GM23338 (cell line): Measurements from ENCODE around the gene ARHGAP32. TPM values are rescaled to one million over a fixed set of nuclear protein-coding genes. Genes with fewer than 3 reads are reported as not detected.

ENCODE experiments used
- ATAC-seq: fragments of 200-7000 bp; cut with Tn5 transposase; 3 replicates; pipeline ENCODE4 v1.9.1; 2020
- DNase-seq: peaks from one replicate; pipeline ENCODE4 v3.0.0-alpha.2; 2015; ENCODE audit warnings: low spot score
- H2AFZ ChIP-seq: fragments of 200-600 bp; sonication (generic); 2 replicates; pipeline ENCODE4 v1.8.0; 2016; ENCODE audit warnings: antibody characterized with exemption, mild to moderate bottlenecking, moderate library complexity
- H3F3A ChIP-seq: fragments of 200-600 bp; sonication (generic); replicated peaks from 2 replicates; pipeline ENCODE4 v1.8.0; 2017; ENCODE audit warnings: antibody characterized with exemption, mixed run types, low read depth
- H3K27ac ChIP-seq: fragments of 200-600 bp; sonication (generic); 2 replicates; pipeline ENCODE4 v1.6.1; 2016; ENCODE audit warnings: low read depth
- H3K27me3 ChIP-seq: fragments of 200-600 bp; sonication (generic); 2 replicates; pipeline ENCODE4 v1.8.0; 2016; ENCODE audit warnings: mild to moderate bottlenecking, mixed run types, moderate library complexity; ENCODE audit not compliant: insufficient read depth
- H3K36me3 ChIP-seq: fragments of 200-600 bp; sonication (generic); 2 replicates; pipeline ENCODE4 v1.8.0; 2016; ENCODE audit warnings: mild to moderate bottlenecking; ENCODE audit not compliant: insufficient read depth
- H3K4me1 ChIP-seq: fragments of 200-600 bp; sonication (generic); 2 replicates; pipeline ENCODE4 v1.8.0; 2016; ENCODE audit warnings: mild to moderate bottlenecking, moderate library complexity; ENCODE audit not compliant: insufficient read depth
- H3K4me2 ChIP-seq: fragments of 200-600 bp; sonication (generic); 2 replicates; pipeline ENCODE4 v1.7.1; 2017; ENCODE audit warnings: mixed run types
- H3K4me3 ChIP-seq: fragments of 200-600 bp; sonication (generic); 2 replicates; pipeline ENCODE4 v1.6.1; 2016; ENCODE audit warnings: mixed run types
- H3K79me2 ChIP-seq: fragments of 200-600 bp; sonication (generic); replicated peaks from 2 replicates; pipeline ENCODE4 v1.8.0; 2017; ENCODE audit warnings: mild to moderate bottlenecking; ENCODE audit not compliant: insufficient read depth
- H3K9me2 ChIP-seq: fragments of 200-600 bp; sonication (generic); 2 replicates; pipeline ENCODE4 v1.8.0; 2017; ENCODE audit not compliant: insufficient read depth
- H4K20me1 ChIP-seq: fragments of 200-600 bp; sonication (generic); replicated peaks from 2 replicates; pipeline ENCODE4 v1.8.0; 2017; ENCODE audit warnings: mild to moderate bottlenecking; ENCODE audit not compliant: insufficient read depth
- H3K27ac Mint-ChIP-seq: 2 replicates; pipeline ENCODE4 v1.8.0; 2020; ENCODE audit warnings: inconsistent platforms, mild to moderate bottlenecking, moderate library complexity, mixed read lengths
- H3K27me3 Mint-ChIP-seq: 3 replicates; pipeline ENCODE4 v1.8.0; 2022; ENCODE audit warnings: low read depth, mild to moderate bottlenecking, moderate library complexity, mixed read lengths, inconsistent platforms; ENCODE audit not compliant: insufficient read depth, poor library complexity
- H3K36me3 Mint-ChIP-seq: 3 replicates; pipeline ENCODE4 v1.8.0; 2021; ENCODE audit warnings: low read depth, mild to moderate bottlenecking, inconsistent platforms, moderate library complexity, mixed read lengths
- H3K4me1 Mint-ChIP-seq: 3 replicates; pipeline ENCODE4 v1.8.0; 2020; ENCODE audit warnings: mild to moderate bottlenecking, inconsistent platforms, mixed read lengths
- H3K4me3 Mint-ChIP-seq: 3 replicates; pipeline ENCODE4 v1.8.0; 2021; ENCODE audit warnings: moderate library complexity, mild to moderate bottlenecking, inconsistent platforms, mixed read lengths
- H3K9me3 Mint-ChIP-seq: 3 replicates; pipeline ENCODE4 v1.8.0; 2020; ENCODE audit warnings: moderate library complexity, mild to moderate bottlenecking, inconsistent platforms, mixed read lengths
- CREB1 ChIP-seq: fragments of 250-450 bp; sonication (Bioruptor Pico); IDR thresholded peaks from 2 replicates; pipeline ENCODE4 v1.5.0; 2020; ENCODE audit warnings: low read depth, mild to moderate bottlenecking, moderate library complexity
- CTCF ChIP-seq, 2 experiments: fragments of 200-600 bp in 1 of 2; sonication (generic) in 1 of 2; conservative IDR thresholded peaks; 2 replicates each; pipeline versions ENCODE4 v1.5.1 to v1.6.1; 2016 to 2017; ENCODE audit warnings: antibody characterized with exemption in 2 of 2, low read depth in 2 of 2, mild to moderate bottlenecking in 2 of 2, moderate library complexity in 1 of 2
- ETS1 ChIP-seq: IDR thresholded peaks from 2 replicates; pipeline ENCODE4 v1.6.1; 2016; ENCODE audit warnings: antibody characterized with exemption
- EZH2 ChIP-seq: fragments of 200-600 bp; sonication (generic); IDR thresholded peaks from one replicate; pipeline ENCODE4 v1.8.0; 2017; ENCODE audit warnings: antibody characterized with exemption, mild to moderate bottlenecking, low read depth; ENCODE audit not compliant: unreplicated experiment
- EZH2phosphoT487 ChIP-seq: fragments of 200-600 bp; sonication (generic); IDR thresholded peaks from one replicate; pipeline ENCODE4 v1.8.1; 2018; ENCODE audit warnings: antibody characterized with exemption; ENCODE audit not compliant: unreplicated experiment
- JUNB ChIP-seq: IDR thresholded peaks from one replicate; pipeline ENCODE4 v1.6.1; 2016; ENCODE audit warnings: antibody characterized with exemption; ENCODE audit not compliant: unreplicated experiment
- NANOG ChIP-seq: IDR thresholded peaks from 2 replicates; pipeline ENCODE4 v1.6.1; 2016; ENCODE audit warnings: antibody characterized with exemption, borderline replicate concordance
- POLR2AphosphoS5 ChIP-seq: IDR thresholded peaks from 2 replicates; pipeline ENCODE4 v1.6.1; 2016; ENCODE audit warnings: antibody characterized with exemption, low read depth
- REST ChIP-seq: IDR thresholded peaks from one replicate; pipeline ENCODE4 v1.6.1; 2018; ENCODE audit warnings: antibody characterized with exemption; ENCODE audit not compliant: unreplicated experiment
- STAT1 ChIP-seq: IDR thresholded peaks from one replicate; pipeline ENCODE4 v1.6.1; 2016; ENCODE audit warnings: antibody characterized with exemption; ENCODE audit not compliant: unreplicated experiment
- ZNF114 ChIP-seq: fragments of 250-450 bp; sonication (Bioruptor Pico); IDR thresholded peaks from 2 replicates; pipeline ENCODE4 v1.5.0; 2020; ENCODE audit warnings: mild to moderate bottlenecking, moderate library complexity
- ZNF331 ChIP-seq: fragments of 250-450 bp; sonication (Bioruptor Pico); IDR thresholded peaks from 2 replicates; pipeline ENCODE4 v1.5.0; 2020; ENCODE audit warnings: low read depth, mild to moderate bottlenecking, moderate library complexity
- ZNF462 ChIP-seq: fragments of 250-450 bp; sonication (Bioruptor Pico); IDR thresholded peaks from 2 replicates; pipeline ENCODE4 v1.5.0; 2020; ENCODE audit warnings: mild to moderate bottlenecking, moderate library complexity
- polyA plus RNA-seq: library from polyadenylated mRNA; unstranded; fragments of >200 nt; fragmentation: Nextera tagmentation; extraction: Ambion mirVana; gene quantifications from 2 replicates; pipeline ENCODE4 v1.2.1, GENCODE V29; 2016
- total RNA-seq: library from RNA; depleted of rRNA; stranded (reverse); fragments of >200 nt; shearing (Covaris generic); gene quantifications from 2 replicates; pipeline ENCODE4 v1.2.3, GENCODE V29; 2014

The ARHGAP32 gene
- total and polyA plus RNA-seq, 2 experiments from 2014 or later = 3.9 to 17.2 TPM

DNA sequence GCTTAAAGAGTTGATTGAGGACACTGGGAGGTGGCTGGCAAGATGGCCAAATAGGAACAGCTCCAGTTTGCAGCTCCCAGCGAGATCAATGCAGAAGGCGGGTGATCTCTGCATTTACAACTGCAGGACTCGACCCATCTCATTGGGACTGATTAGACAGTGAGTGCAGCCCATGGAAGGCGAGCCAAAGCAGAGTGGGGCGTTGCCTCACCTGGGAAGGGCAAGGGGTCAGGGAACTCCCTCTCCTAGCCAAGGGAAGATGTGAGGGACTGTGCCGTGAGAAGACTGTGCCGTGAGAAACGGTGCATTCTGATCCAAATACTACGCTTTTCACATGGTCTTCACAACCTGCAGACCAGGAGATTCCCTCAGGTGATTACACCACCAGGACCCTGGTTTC lies 36.4 kb downstream of the ARHGAP32 start:
- H3K4me2 ChIP-seq = no peak overlapping the region
- no peaks in the 10 kb centered on the region for H3K27me3 ChIP-seq
- H3F3A ChIP-seq = no peaks in the 10 kb centered on the region
- TF ChIP-seq ZNF462 = no peak
- no peak for TF ChIP-seq ZNF331 (CRISPR knock-in tag)
- no peak for TF ChIP-seq JUNB
- no peak for TF ChIP-seq STAT1
- TF ChIP-seq NANOG = no peak
- TF ChIP-seq CREB1 (CRISPR knock-in tag) = no peak
- TF ChIP-seq ETS1 = no peak
- TF ChIP-seq POLR2AphosphoS5 = no peak
- no peak for TF ChIP-seq REST
- no peak for TF ChIP-seq ZNF114 (CRISPR knock-in tag)
- no peak for TF ChIP-seq CTCF (conservative IDR thresholded peaks at IDR 0.05; ENCODE audit: low read depth in 2 of 2)
- no peak for TF ChIP-seq EZH2
- TF ChIP-seq EZH2phosphoT487 = no peak
- H3K36me3 ChIP-seq = no peaks in the 10 kb centered on the region
- Mint-ChIP-seq H3K4me3 (no peak overlapping the region), H3K27me3 (no peaks in the 10 kb centered on the region), H3K9me3 (peaks cover 13% of the 10 kb centered on the region), H3K4me1 (peaks cover 21% of the 10 kb centered on the region), H3K27ac (no peak overlapping the region), H3K36me3 (peaks cover 36% of the 10 kb centered on the region)
- ATAC-seq (no peak), DNase-seq (no peak)
- H3K4me1 ChIP-seq = peaks cover 19% of the 10 kb centered on the region; the same call in 1 of the 2 replicates
- no peak overlapping the region for H3K4me3 ChIP-seq
- H2AFZ ChIP-seq = no peak overlapping the region
- no peaks in the 10 kb centered on the region; the same call in 1 of the 2 replicates for H3K9me2 ChIP-seq
- H3K27ac ChIP-seq = no peak overlapping the region
- H3K79me2 ChIP-seq = peaks cover 48% of the 10 kb centered on the region
- peaks cover 3% of the 10 kb centered on the region for H4K20me1 ChIP-seq
